OCI-LY1 (cell line): ENCODE data around the gene CHIT1.

ENCODE experiments used
- CTCF ChIP-seq: fragments of 200-600 bp; sonication (generic), shearing (Covaris generic); IDR thresholded peaks from 2 replicates; pipeline ENCODE4 v1.5.1; 2017; ENCODE audit warnings: mild to moderate bottlenecking, antibody characterized with exemption, low read length, moderate library complexity, mixed read lengths
- EZH2 ChIP-seq: fragments of 200-600 bp; sonication (generic), shearing (Covaris generic); IDR thresholded peaks from 2 replicates; pipeline ENCODE4 v1.8.0; 2017; ENCODE audit warnings: borderline replicate concordance, mixed run types, mild to moderate bottlenecking, antibody characterized with exemption, low read length, moderate library complexity, mixed read lengths

GRCh38 chr1:203252678-203253077, 23.2 kb upstream of the CHIT1 start:
- TF ChIP-seq CTCF (no peak), EZH2 (no peak)
